Uterus (tissue), 2 donors: Measurements from ENCODE around the gene CWF19L1.

Experiments
- CTCF ChIP-seq, 4 experiments: fragments of 200-600 bp in 2 of 4; fragments of 450-650 bp in 2 of 4; sonication (generic) in 2 of 4; IDR thresholded peaks; one replicate each; pipeline ENCODE4 v1.5.1; 2016 to 2019; ENCODE audit warnings: antibody characterized with exemption in 4 of 4, mild to moderate bottlenecking in 2 of 4, moderate library complexity in 1 of 4
- POLR2A ChIP-seq, 2 donors: fragments of 450-650 bp; IDR thresholded peaks; one replicate each; pipeline ENCODE4 v1.6.1; 2016; ENCODE audit warnings: antibody characterized with exemption in 2 of 2, mild to moderate bottlenecking in 1 of 2, moderate library complexity in 1 of 2

GRCh38 chr10:100229819-100230422 is 37.5 kb downstream of the CWF19L1 start:
- no peak for TF ChIP-seq CTCF (IDR thresholded peaks at IDR 0.05)
- TF ChIP-seq POLR2A (IDR thresholded peaks at IDR 0.05), result no peak
